Sigmoid colon (tissue), 7 donors: ENCODE data around the gene ESYT2. TPM values are rescaled to one million over a fixed set of nuclear protein-coding genes. Genes with fewer than 3 reads are reported as not detected.
A peak's percentile ranks its signal among the peaks of the same experiment; 100 is the strongest.

Experiments
- DNase-seq: peaks from one replicate; pipeline ENCODE4 v3.0.0-alpha.2; 2019
- H3K27ac ChIP-seq, 4 donors: fragments of 200-600 bp; sonication (generic); one replicate each; pipeline ENCODE4 v1.5.1; 2016 to 2019; ENCODE audit warnings: mild to moderate bottlenecking in 1 of 4
- H3K27me3 ChIP-seq, 3 donors: fragments of 200-600 bp; sonication (generic); one replicate each; pipeline ENCODE4 v1.5.1; 2019; ENCODE audit warnings: mild to moderate bottlenecking in 1 of 3
- H3K36me3 ChIP-seq, 4 donors: fragments of 200-600 bp; sonication (generic); one replicate each; pipeline ENCODE4 v1.5.1; 2016 to 2019
- H3K4me1 ChIP-seq, 4 donors: fragments of 200-600 bp; sonication (generic); one replicate each; pipeline ENCODE4 v1.5.1; 2017 to 2019
- H3K4me3 ChIP-seq, 4 donors: fragments of 200-600 bp; sonication (generic); one replicate each; pipeline ENCODE4 v1.5.1; 2017 to 2019; ENCODE audit warnings: mild to moderate bottlenecking in 2 of 4, moderate library complexity in 1 of 4
- H3K9me3 ChIP-seq, 4 donors: fragments of 200-600 bp in 3 of 4; sonication (generic) in 3 of 4; one replicate each; pipeline versions ENCODE4 v1.5.1 to v1.6.1; 2013 to 2019
- EP300 ChIP-seq, 4 donors: sonication (generic); formaldehyde crosslinking; IDR thresholded peaks; one replicate each; pipeline ENCODE4 v1.6.1; 2017; ENCODE audit warnings: antibody characterized with exemption in 4 of 4
- POLR2A ChIP-seq, 2 donors: fragments of 450-650 bp; IDR thresholded peaks; one replicate each; pipeline ENCODE4 v1.6.1; 2016; ENCODE audit warnings: antibody characterized with exemption in 2 of 2, mild to moderate bottlenecking in 2 of 2, moderate library complexity in 2 of 2
- POLR2AphosphoS5 ChIP-seq, 4 donors: sonication (generic); formaldehyde crosslinking; IDR thresholded peaks; one replicate each; pipeline ENCODE4 v1.6.1; 2017; ENCODE audit warnings: antibody characterized with exemption in 4 of 4
- WGBS, 2 donors: extraction: QIAGEN DNeasy Blood & Tissue Kit; methylation state at CpG; one replicate each; pipeline ENCODE4 v1.1.7; 2013; 5-methylcytosine and 5-hydroxymethylcytosine counted together
- intact Hi-C: fragments of 100-400 bp; cut with DNase I; formaldehyde crosslinking; loops from one replicate; pipeline ENCODE4 v1.15.1; 2023
- polyA plus RNA-seq, 3 donors: library from polyadenylated mRNA; stranded (reverse); fragments of 200-250 nt; gene quantifications; one replicate each; pipeline ENCODE4 v1.2.3, GENCODE V29; 2013
- total RNA-seq, 4 donors: library from RNA; depleted of rRNA; stranded (reverse); fragments of >200 nt; gene quantifications; one replicate each; pipeline ENCODE4 v1.1.0, GENCODE V29; 2016
- TF ChIP-seq, protein P1 (sequence below), 4 experiments: fragments of 450-650 bp in 3 of 4; fragments of 200-600 bp in 1 of 4; IDR thresholded peaks; one replicate each; pipeline ENCODE4 v1.5.1; 2016 to 2019; ENCODE audit warnings: antibody characterized with exemption in 4 of 4, mild to moderate bottlenecking in 3 of 4, moderate library complexity in 2 of 4
- donor health status: healthy with polysubstance abuse.
- donor health status: Bipolar disorder and iron deficiency.
- donor health status: healthy.

ESYT2 gene
- total and polyA plus RNA-seq, 7 donors = 6.9 to 127 (median 105) TPM

DNA sequence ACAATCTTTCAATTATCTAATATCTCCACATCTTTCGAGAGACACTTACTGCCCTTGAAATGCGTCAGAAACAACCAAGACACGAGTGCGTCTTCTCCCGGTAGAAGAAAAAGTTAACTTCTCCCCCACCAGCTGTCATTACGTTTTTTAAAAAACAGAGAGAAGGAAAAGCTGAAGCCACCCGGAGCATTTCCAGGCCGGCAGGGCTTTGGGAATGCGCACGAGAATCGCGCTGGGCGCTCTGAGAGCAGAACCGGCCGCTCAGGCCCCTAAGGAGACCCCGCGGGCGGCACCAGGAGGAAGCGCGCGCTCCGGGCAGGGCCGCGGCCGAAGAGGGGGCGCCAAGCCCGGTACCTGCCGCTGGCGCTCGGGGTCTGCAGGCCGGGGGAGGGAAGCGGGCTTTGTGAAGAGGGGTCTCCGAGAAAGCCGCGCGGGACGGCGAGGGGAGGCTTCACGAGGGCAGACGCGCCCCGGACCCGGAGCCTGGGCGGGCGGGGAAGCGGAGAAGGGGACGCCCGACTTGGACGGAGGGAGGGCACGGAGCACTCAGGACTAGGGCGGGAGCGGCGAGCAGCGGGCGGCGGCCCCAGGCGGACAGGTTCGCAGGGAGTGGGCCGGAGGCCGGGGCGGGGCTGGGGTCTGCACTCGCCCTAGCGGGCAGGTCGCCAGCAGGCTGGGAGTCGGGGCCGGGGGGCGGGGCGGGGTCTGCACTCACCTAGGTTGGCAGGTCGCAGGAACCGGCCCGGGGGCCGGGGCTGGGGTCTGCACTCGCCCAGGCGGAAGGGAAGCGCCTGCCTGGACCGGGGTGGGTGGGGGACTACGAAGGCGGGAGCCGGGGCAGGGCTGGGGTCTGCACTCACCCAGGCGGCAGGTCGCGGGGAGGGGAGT is 932 bp downstream of the ESYT2 start:
- no peaks in the 10 kb centered on the region for H3K9me3 ChIP-seq
- H3K27ac ChIP-seq = peak overlapping the region; percentile 96 to 100 (median 98)
- no peaks in the 10 kb centered on the region for H3K27me3 ChIP-seq
- H3K4me1 ChIP-seq = peaks cover 0 to 43% (median 41%) of the 10 kb centered on the region in 4 donors
- peak overlapping the region; percentile 85 to 98 (median 92) for H3K4me3 ChIP-seq
- intact Hi-C loops = loop anchor here (1.0 to 2.0 kb wide), 3 partner anchors 14 to 46 kb away; no protein-coding TSS in a partner anchor
- H3K36me3 ChIP-seq = peaks cover 0 to 5% (median 0%) of the 10 kb centered on the region in 4 donors
- TF ChIP-seq POLR2AphosphoS5 (IDR thresholded peaks at IDR 0.05) (peak in 1 of 4 donors; percentile 51), EP300 (IDR thresholded peaks at IDR 0.05) (no peak), POLR2A (IDR thresholded peaks at IDR 0.05) (peak in 1 of 2 donors; percentile 28)
- TF ChIP-seq, protein P1, sequence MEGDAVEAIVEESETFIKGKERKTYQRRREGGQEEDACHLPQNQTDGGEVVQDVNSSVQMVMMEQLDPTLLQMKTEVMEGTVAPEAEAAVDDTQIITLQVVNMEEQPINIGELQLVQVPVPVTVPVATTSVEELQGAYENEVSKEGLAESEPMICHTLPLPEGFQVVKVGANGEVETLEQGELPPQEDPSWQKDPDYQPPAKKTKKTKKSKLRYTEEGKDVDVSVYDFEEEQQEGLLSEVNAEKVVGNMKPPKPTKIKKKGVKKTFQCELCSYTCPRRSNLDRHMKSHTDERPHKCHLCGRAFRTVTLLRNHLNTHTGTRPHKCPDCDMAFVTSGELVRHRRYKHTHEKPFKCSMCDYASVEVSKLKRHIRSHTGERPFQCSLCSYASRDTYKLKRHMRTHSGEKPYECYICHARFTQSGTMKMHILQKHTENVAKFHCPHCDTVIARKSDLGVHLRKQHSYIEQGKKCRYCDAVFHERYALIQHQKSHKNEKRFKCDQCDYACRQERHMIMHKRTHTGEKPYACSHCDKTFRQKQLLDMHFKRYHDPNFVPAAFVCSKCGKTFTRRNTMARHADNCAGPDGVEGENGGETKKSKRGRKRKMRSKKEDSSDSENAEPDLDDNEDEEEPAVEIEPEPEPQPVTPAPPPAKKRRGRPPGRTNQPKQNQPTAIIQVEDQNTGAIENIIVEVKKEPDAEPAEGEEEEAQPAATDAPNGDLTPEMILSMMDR (IDR thresholded peaks at IDR 0.05) = no peak
- peak; percentile 85 for DNase-seq
- WGBS, 2 donors = 1% methylated on average over 82 of the region's 82 CpGs

DNA sequence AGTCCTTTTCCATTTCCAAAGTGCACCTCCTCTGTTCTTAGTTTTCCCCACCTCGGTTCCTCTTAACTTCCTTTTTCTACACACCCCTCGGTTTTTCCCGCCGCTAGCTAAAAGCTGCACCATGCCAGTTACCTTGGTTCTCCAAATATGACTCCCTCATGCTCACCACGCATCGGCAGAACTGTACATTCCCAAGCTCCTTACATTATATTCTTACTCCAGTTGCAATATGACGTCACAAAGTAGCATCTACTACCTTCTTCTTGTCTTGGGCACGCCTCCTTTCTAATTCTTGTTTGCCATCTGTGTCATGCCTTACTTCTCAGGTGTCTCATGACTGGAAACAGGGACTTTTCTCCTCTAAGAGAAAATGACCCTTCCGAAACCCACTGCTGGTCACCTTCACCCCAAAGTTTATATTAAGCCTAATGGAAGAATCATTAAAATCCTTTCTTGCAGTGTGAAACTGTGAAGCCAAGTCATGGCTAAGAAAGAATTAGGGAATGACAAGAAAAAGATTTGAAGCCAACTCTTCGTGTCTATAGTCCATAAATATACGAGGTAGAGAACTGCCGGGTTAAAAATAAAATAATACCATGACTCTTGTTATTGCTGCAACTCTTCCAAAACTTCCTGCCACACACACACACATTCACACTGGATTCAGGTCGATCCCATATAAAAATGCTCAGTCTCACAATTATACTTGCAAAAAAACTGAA is 1.7 kb downstream of the ESYT2 start:
- Histone ChIP-seq H3K36me3 (peaks cover 0 to 5% (median 0%) of the 10 kb centered on the region in 4 donors), H3K4me3 (peak overlapping the region; percentile 85 to 98 (median 92)), H3K4me1 (peaks cover 0 to 43% (median 41%) of the 10 kb centered on the region in 4 donors), H3K27ac (peak overlapping the region; percentile 96 to 100 (median 98)), H3K9me3 (no peaks in the 10 kb centered on the region), H3K27me3 (no peaks in the 10 kb centered on the region)
- TF ChIP-seq, protein P1 (IDR thresholded peaks at IDR 0.05) = no peak
- no peak for TF ChIP-seq EP300 (IDR thresholded peaks at IDR 0.05)
- no peak for TF ChIP-seq POLR2A (IDR thresholded peaks at IDR 0.05)
- TF ChIP-seq POLR2AphosphoS5 (IDR thresholded peaks at IDR 0.05) = no peak
- DNase-seq = no peak
- intact Hi-C loops = loop anchor here (2.0 kb wide), 2 partner anchors 13 to 35 kb away; no protein-coding TSS in a partner anchor
- 20 to 37% methylated on average over 13 of the region's 13 CpGs for WGBS, 2 donors

DNA sequence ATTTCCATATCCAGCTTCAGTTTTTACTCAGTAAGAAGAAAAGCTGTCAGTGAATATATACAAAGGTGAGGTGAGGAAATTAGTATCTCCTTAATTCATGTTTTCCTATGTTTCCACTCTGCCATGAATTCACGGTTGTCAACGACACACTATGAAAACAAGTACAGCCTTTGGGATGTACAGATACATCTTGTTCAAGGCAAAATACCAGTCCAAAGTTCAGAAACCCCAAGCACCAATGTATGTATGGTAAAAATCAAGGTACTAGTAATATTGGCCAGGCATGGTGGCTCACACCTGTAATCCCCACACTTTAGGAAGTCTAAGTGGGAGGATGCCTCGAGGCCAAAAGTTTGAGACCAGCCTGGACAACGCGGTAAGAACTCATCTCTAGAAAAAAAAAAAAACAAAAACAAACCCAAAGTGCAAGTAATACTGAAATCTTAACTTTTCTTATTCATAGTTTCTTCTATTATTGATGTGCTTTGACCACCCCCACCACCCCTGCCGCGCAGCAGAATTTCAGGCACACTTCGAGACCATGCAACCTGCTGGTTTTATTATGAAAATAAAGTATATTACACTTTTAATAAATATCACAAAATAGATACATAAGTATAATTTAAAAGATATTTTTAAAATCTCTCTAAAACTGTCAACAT is 3.5 kb downstream of the ESYT2 start:
- Histone ChIP-seq H3K36me3 (peaks cover 0 to 5% (median 0%) of the 10 kb centered on the region in 4 donors), H3K27ac (peak overlapping the region; percentile 14 to 100 (median 42)), H3K4me3 (no peak overlapping the region), H3K4me1 (peaks cover 0 to 61% (median 55%) of the 10 kb centered on the region in 4 donors), H3K9me3 (no peaks in the 10 kb centered on the region), H3K27me3 (no peaks in the 10 kb centered on the region)
- no peak for TF ChIP-seq EP300 (IDR thresholded peaks at IDR 0.05)
- no peak for TF ChIP-seq POLR2AphosphoS5 (IDR thresholded peaks at IDR 0.05)
- no peak for TF ChIP-seq POLR2A (IDR thresholded peaks at IDR 0.05)
- TF ChIP-seq, protein P1 (IDR thresholded peaks at IDR 0.05) = no peak
- DNase-seq = no peak
- intact Hi-C loops = no loop called here
- WGBS, 2 donors = 83 to 84% methylated on average over 8 of the region's 8 CpGs

DNA sequence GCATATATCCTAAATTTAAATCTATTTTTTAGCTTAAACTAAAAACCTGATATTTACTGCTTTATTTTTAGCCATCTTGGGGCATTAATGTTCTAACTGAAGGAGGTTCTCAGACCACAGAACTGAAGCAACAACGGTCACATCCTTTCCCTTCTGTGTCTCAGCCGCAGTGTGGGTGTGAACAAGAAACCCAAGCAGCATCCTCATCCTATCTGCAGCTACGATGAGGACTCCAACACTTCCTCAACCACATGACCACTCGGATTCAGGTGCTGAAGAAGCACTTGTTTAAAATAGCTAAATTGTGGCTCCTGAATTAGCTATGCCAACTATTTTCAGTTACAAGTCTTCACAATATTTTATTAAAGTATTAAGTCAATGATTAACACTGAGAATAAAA is 5.3 kb downstream of the ESYT2 start:
- peak overlapping the region; percentile 35 to 100 (median 42) for H3K27ac ChIP-seq
- H3K36me3 ChIP-seq = peaks cover 0 to 5% (median 0%) of the 10 kb centered on the region in 4 donors
- no peaks in the 10 kb centered on the region for H3K27me3 ChIP-seq
- TF ChIP-seq POLR2AphosphoS5 (IDR thresholded peaks at IDR 0.05) (peak in 2 of 4 donors; percentile 14 to 29), EP300 (IDR thresholded peaks at IDR 0.05) (no peak)
- 31 to 63% methylated on average over 4 of the region's 4 CpGs for WGBS, 2 donors
- peaks cover 0 to 70% (median 66%) of the 10 kb centered on the region in 4 donors for H3K4me1 ChIP-seq
- DNase-seq = no peak
- intact Hi-C loops = no loop called here
- no peak overlapping the region for H3K4me3 ChIP-seq
- H3K9me3 ChIP-seq = no peaks in the 10 kb centered on the region
